Cardiac muscle cell (in vitro differentiated cells and primary cell): Measurements from ENCODE around the gene ACOXL. TPM values are rescaled to one million over a fixed set of nuclear protein-coding genes. Genes with fewer than 3 reads are reported as not detected.

ENCODE experiments used
- DNase-seq, 2 donors: peaks; one replicate each; pipeline versions ENCODE4 v3.0.0 to v3.0.0-alpha.2; 2010 to 2017; ENCODE audit warnings: low read depth in 1 of 2, low spot score in 1 of 2
- H3K27ac ChIP-seq: fragments of 200-600 bp; sonication (generic); 2 replicates; pipeline ENCODE4 v1.5.1; 2016
- H3K27me3 ChIP-seq: fragments of 200-600 bp; sonication (generic); 2 replicates; pipeline ENCODE4 v1.6.0; 2016; ENCODE audit warnings: control low read depth
- H3K36me3 ChIP-seq: fragments of 200-600 bp; sonication (generic); 2 replicates; pipeline ENCODE4 v1.5.1; 2016; ENCODE audit warnings: control low read depth
- H3K4me1 ChIP-seq: fragments of 200-600 bp; sonication (generic); 2 replicates; pipeline ENCODE4 v1.8.1; 2017; ENCODE audit warnings: low read depth, mild to moderate bottlenecking, mixed run types
- H3K4me3 ChIP-seq: fragments of 200-600 bp; sonication (generic); 2 replicates; pipeline ENCODE4 v1.5.1; 2016; ENCODE audit warnings: mild to moderate bottlenecking
- H3K9me3 ChIP-seq: fragments of 200-600 bp; sonication (generic); 2 replicates; pipeline ENCODE4 v1.5.1; 2017; ENCODE audit warnings: low read depth, mild to moderate bottlenecking, control low read depth
- polyA plus RNA-seq: library from polyadenylated mRNA; unstranded; fragments of >200 nt; fragmentation: Nextera tagmentation; extraction: Ambion mirVana; gene quantifications from 2 replicates; pipeline ENCODE4 v1.2.1, GENCODE V29; 2016
- total RNA-seq: library from RNA; depleted of rRNA; stranded (reverse); fragments of >200 nt; gene quantifications from 2 replicates; pipeline ENCODE4 v1.2.3, GENCODE V29; 2016
- TF ChIP-seq, protein P1 (sequence below): IDR thresholded peaks from 2 replicates; pipeline ENCODE4 v1.5.1; 2012; ENCODE audit warnings: low read depth, mild to moderate bottlenecking, low read length

Gene ACOXL
- total and polyA plus RNA-seq, 2 experiments from 2014 or later: 0.89 to 2.4 TPM

DNA sequence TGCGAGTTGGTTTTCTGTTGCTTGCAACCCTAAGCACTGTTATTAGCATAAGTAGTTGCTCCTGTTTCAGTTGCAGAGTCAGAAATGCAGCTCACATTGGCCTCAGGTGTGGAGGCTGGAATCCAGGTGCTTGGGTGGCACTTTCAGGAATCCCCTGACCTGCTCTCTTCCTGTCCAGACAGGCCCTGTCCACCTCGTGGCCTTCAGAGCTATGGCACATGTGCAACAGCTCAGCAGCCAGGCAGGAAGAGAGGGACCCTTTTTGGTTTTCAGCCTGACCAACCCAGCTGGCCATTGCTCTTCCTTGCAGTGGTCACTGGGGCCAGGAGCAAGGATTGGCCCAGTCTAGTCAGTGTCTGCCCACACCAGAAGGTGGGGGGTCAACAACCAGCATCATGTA, 12.7 kb downstream of the ACOXL start:
- TF ChIP-seq, protein P1, sequence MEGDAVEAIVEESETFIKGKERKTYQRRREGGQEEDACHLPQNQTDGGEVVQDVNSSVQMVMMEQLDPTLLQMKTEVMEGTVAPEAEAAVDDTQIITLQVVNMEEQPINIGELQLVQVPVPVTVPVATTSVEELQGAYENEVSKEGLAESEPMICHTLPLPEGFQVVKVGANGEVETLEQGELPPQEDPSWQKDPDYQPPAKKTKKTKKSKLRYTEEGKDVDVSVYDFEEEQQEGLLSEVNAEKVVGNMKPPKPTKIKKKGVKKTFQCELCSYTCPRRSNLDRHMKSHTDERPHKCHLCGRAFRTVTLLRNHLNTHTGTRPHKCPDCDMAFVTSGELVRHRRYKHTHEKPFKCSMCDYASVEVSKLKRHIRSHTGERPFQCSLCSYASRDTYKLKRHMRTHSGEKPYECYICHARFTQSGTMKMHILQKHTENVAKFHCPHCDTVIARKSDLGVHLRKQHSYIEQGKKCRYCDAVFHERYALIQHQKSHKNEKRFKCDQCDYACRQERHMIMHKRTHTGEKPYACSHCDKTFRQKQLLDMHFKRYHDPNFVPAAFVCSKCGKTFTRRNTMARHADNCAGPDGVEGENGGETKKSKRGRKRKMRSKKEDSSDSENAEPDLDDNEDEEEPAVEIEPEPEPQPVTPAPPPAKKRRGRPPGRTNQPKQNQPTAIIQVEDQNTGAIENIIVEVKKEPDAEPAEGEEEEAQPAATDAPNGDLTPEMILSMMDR: no peak
- Histone ChIP-seq H3K4me1 (peaks cover 50% of the 10 kb centered on the region), H3K9me3 (no peaks in the 10 kb centered on the region), H3K36me3 (no peaks in the 10 kb centered on the region), H3K27me3 (no peaks in the 10 kb centered on the region), H3K4me3 (no peak overlapping the region), H3K27ac (no peak overlapping the region)
- no peak for DNase-seq

DNA sequence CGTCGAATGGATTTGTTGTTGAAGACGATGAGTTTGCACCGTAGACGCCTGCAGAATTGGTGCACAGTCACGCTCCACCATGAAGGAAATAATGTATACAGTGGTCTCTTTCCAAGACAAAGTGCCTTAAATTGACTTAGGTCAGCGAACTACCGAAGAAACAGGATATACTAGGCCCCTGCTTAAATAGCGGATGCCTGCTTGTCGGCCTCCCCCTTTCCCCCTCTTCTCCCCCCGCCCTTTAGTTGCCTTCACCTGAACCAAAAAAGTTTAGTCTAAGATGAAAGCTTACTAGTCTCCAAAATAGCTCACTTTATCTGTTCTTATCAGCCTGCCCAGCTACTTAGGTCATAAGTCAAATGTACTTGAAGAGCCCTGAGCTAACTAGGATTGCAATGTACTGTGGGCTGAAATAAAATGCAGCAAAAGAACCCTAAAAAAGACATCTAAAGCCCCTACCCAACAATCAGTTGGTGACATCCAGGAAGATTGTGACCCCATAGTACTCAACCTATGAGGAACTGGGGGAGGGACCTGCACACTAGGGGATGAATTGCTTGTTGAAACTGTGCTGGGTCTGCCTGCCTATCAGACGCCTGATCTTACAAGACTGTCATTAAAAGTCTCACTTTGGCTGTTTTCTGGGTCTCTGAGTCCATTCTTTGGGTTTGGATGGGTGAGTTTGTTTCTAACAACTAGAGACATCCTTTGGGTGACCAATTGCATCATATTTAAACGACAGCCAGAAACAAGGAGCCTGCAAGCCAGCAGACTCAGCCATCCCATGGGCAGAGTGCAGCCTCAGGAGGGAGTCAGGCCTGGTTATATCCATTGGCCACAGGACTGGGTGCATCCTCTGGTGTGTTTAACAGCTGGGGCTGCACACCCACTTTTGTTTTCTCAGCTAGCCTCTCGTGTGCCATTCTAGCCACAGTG, 14.5 kb downstream of the ACOXL start:
- H3K4me1 ChIP-seq: peaks cover 41% of the 10 kb centered on the region
- no peak overlapping the region for H3K4me3 ChIP-seq
- peak in 1 of 2 donors; percentile 28 for DNase-seq
- peak overlapping the region; percentile 78 for H3K27ac ChIP-seq
- H3K9me3 ChIP-seq: no peaks in the 10 kb centered on the region
- TF ChIP-seq, protein P1: no peak
- no peaks in the 10 kb centered on the region for H3K27me3 ChIP-seq
- no peaks in the 10 kb centered on the region for H3K36me3 ChIP-seq

DNA sequence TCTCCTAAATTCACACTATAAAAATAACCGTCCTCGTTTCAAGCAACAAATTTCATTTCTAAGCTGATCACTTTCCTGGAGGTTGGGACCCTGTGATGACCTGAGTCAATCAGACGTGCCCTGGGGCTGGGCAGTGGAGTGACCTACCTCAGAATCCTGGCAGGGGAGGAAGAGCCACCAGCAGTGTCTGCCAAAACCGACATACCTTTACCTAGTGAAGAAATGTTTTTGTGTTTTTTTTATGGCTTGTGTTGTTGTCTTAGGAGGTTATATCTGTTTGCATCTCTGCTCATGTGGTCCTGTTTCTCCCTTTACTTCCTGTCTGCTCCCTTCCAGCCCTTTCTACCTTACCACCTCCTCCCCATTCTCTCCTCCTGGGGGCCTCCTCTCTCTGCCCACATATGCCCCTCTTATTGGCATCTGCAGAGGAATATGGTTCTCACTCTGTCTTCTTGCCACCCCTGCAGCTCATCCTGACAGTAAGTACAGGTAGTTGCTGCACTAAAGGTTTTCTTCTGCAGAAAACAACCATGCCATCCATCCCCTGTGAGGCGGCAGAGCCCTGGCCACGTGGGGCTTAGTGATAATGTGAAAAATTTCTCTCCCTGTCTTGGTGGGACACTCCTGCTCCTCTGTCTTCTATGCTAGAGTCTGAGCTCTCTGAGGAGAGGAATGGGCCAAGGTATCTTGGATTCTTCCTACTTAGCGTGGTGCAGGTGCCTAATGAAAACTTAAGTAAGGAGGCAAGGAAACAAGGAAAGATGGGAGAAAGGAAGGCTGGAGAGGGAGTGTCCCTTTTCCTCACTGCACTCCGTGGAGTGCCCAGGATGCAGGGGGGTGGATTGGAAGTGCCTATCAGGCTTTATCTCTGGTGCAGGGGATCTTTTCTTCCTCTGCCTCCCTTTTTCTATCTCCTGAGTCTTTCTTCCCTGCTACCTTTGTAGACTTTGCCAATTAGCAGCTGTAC, 15.4 kb downstream of the ACOXL start:
- Histone ChIP-seq H3K27me3 (no peaks in the 10 kb centered on the region), H3K4me3 (no peak overlapping the region), H3K9me3 (no peaks in the 10 kb centered on the region), H3K4me1 (peaks cover 40% of the 10 kb centered on the region), H3K27ac (peak overlapping the region; percentile 78), H3K36me3 (no peaks in the 10 kb centered on the region)
- DNase-seq: no peak
- TF ChIP-seq, protein P1: no peak

DNA sequence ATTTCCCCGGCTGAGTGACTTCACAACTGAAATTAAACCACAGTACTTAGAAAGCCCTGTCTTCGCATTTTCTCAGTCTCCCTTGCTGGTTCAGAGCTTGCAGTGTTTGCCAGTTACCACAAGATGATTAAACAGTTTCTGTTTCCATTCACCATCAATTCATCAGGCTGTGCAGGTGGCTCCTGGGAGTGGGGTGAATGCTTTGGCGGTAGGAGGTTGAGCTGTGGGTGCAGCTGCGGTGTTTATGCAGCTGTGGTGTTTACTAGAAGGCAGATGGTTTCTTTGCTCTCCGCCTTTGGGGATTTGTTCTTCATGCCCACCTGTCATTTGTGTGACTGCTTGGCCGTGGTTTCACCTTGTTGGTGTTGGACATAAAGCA, 16.1 kb downstream of the ACOXL start:
- no peak overlapping the region for H3K4me3 ChIP-seq
- no peaks in the 10 kb centered on the region for H3K9me3 ChIP-seq
- TF ChIP-seq, protein P1: no peak
- no peak for DNase-seq
- H3K36me3 ChIP-seq: no peaks in the 10 kb centered on the region
- peaks cover 40% of the 10 kb centered on the region for H3K4me1 ChIP-seq
- peak overlapping the region; percentile 78 for H3K27ac ChIP-seq
- no peaks in the 10 kb centered on the region for H3K27me3 ChIP-seq

DNA sequence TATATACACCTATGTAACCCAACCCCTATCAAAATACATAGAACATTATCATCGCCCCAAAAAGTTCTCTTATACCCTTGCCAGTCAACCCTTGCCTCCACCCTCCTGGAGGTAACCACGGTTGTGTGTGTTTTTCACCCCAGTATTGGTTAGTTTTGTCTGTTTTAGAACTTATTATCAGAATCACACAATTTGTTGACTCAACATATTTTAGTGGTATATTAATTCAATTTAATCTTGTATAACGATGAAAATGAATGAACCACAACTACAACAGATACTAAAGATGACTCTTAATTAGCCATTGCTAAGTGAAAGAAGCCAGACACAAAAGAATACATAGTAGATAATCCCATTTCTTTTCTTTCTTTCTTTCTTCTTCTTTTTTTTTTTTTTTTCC, 19.3 kb downstream of the ACOXL start:
- TF ChIP-seq, protein P1: no peak
- Histone ChIP-seq H3K27me3 (no peaks in the 10 kb centered on the region), H3K4me3 (no peak overlapping the region), H3K9me3 (no peaks in the 10 kb centered on the region), H3K27ac (no peak overlapping the region), H3K36me3 (no peaks in the 10 kb centered on the region), H3K4me1 (peaks cover 22% of the 10 kb centered on the region)
- no peak for DNase-seq
